Measurements from ENCODE around the gene ASPHD2.

GRCh38 chr22:26492220-26492619 lies 63.2 kb downstream of the ASPHD2 start:
- TF ChIP-seq CTCF (IDR thresholded peaks at IDR 0.05) (no peak), EP300 (IDR thresholded peaks at IDR 0.05; ENCODE audit: low read depth) (no peak), POLR2A (IDR thresholded peaks at IDR 0.05) (no peak), POLR2AphosphoS5 (IDR thresholded peaks at IDR 0.05) (no peak)

All from transverse colon (tissue), 4 donors.